Measurements from ENCODE around the gene TMEM234. TPM values are rescaled to one million over a fixed set of nuclear protein-coding genes. Genes with fewer than 3 reads are reported as not detected.
"Not testable (repeated sequence)": the region's sequence is repeated elsewhere in the genome, so short reads cannot be mapped to it uniquely, and the experiment has no call there.

The TMEM234 gene
- total and polyA plus RNA-seq, 2 experiments from 2014 or later, result 14.8 to 27.4 TPM

DNA sequence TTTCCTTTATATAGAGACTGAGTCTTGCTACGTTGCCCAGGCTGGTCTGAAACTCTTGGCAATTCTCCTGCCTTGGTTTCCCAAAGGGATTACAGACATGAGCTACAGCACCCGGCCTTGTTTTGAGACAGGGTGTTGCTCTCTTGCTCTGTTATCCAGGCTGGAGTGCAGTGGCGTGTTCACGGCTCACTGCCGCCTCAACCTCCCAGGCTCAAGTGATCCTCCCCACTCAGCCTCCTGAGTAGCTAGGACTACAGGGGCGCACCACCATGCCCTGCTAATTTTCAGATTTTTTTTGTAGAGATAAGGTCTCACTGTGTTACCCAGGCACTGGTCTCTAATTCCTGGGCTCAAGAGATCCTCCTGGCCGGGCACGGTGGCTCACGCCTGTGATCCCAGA lies 43.7 kb upstream of the TMEM234 start:
- Histone ChIP-seq H3K4me2 (no peak overlapping the region), H3K27ac (no peak overlapping the region), H3K79me2 (no peaks in the 10 kb centered on the region), H4K20me1 (ENCODE audit: insufficient read depth, poor library complexity, severe bottlenecking) (no peaks in the 10 kb centered on the region), H2AFZ (no peak overlapping the region), H3K4me3 (no peak overlapping the region), H3K4me1 (ENCODE audit: insufficient read depth) (no peaks in the 10 kb centered on the region), H3K27me3 (no peaks in the 10 kb centered on the region), H3K9me3 (ENCODE audit: low read depth) (no peaks in the 10 kb centered on the region), H3K36me3 (replicated peaks; ENCODE audit: insufficient read depth, low read depth) (no peaks in the 10 kb centered on the region), H3K9me2 (replicated peaks; ENCODE audit: insufficient read depth) (no peaks in the 10 kb centered on the region)
- no peak for TF ChIP-seq EZH2phosphoT487 (IDR thresholded peaks at IDR 0.05; ENCODE audit: low read depth, severe bottlenecking, unreplicated experiment)
- TF ChIP-seq, protein P1, sequence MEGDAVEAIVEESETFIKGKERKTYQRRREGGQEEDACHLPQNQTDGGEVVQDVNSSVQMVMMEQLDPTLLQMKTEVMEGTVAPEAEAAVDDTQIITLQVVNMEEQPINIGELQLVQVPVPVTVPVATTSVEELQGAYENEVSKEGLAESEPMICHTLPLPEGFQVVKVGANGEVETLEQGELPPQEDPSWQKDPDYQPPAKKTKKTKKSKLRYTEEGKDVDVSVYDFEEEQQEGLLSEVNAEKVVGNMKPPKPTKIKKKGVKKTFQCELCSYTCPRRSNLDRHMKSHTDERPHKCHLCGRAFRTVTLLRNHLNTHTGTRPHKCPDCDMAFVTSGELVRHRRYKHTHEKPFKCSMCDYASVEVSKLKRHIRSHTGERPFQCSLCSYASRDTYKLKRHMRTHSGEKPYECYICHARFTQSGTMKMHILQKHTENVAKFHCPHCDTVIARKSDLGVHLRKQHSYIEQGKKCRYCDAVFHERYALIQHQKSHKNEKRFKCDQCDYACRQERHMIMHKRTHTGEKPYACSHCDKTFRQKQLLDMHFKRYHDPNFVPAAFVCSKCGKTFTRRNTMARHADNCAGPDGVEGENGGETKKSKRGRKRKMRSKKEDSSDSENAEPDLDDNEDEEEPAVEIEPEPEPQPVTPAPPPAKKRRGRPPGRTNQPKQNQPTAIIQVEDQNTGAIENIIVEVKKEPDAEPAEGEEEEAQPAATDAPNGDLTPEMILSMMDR (IDR thresholded peaks at IDR 0.05; ENCODE audit: poor library complexity), result no peak
- TF ChIP-seq EZH2 (IDR thresholded peaks at IDR 0.05; ENCODE audit: borderline replicate concordance), result no peak
- no peak for DNase-seq (ENCODE audit: low spot score)
- WGBS (ENCODE audit: low lambda C conversion rate, missing lambda C conversion rate), result 98% methylated on average over 9 of the region's 9 CpGs

DNA sequence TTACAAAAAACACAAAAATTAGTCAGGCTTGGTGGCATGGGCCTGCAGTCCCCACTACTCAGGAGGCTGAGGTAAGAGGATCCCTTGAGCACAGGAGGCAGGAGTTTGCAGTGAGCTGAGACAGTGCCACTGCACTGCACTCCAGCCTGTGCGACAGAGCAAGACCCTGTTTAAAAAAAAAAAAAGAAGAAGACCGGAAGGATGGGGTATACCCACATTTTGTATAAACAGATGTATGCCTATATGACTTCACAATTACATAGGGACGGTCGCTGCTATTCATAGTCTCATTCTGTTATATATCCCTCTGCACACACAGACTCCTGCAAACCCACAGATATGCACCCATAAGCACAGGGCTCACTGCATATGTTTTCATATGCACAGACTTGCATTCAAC lies 41.6 kb upstream of the TMEM234 start:
- no peak overlapping the region for H3K27ac ChIP-seq
- H3K36me3 ChIP-seq (replicated peaks; ENCODE audit: insufficient read depth, low read depth), result no peaks in the 10 kb centered on the region
- no peaks in the 10 kb centered on the region for H3K27me3 ChIP-seq
- no peak overlapping the region for H3K4me3 ChIP-seq
- TF ChIP-seq EZH2 (IDR thresholded peaks at IDR 0.05; ENCODE audit: borderline replicate concordance) (no peak), EZH2phosphoT487 (IDR thresholded peaks at IDR 0.05; ENCODE audit: low read depth, severe bottlenecking, unreplicated experiment) (no peak)
- TF ChIP-seq, protein P1 (IDR thresholded peaks at IDR 0.05; ENCODE audit: poor library complexity), result no peak
- no peaks in the 10 kb centered on the region for H3K9me2 ChIP-seq (replicated peaks; ENCODE audit: insufficient read depth)
- DNase-seq (ENCODE audit: low spot score), result no peak
- no peak overlapping the region for H3K4me2 ChIP-seq
- H3K9me3 ChIP-seq (ENCODE audit: low read depth), result no peaks in the 10 kb centered on the region
- no peaks in the 10 kb centered on the region for H3K79me2 ChIP-seq
- H3K4me1 ChIP-seq (ENCODE audit: insufficient read depth), result no peaks in the 10 kb centered on the region
- H4K20me1 ChIP-seq (ENCODE audit: insufficient read depth, poor library complexity, severe bottlenecking), result no peaks in the 10 kb centered on the region
- WGBS (ENCODE audit: low lambda C conversion rate, missing lambda C conversion rate), result 93% methylated on average over 4 of the region's 4 CpGs
- H2AFZ ChIP-seq, result no peak overlapping the region

DNA sequence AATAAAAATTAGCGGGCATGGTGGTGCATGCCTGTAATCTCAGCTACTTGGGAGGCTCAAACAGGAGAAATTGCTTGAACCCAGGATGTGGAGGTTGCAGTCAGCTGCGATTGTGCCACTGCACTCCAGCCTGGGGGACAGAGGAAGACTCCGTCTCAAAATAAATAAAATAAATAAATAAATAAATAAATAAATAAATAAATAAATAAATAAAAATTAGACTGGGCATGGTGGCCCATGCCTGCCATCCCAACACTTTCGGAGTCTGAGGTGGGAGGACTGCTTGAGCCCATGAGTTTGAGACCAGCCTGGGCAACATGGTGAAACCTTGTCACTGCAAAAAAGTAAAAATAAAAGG lies 41.1 kb upstream of the TMEM234 start:
- H4K20me1 ChIP-seq (ENCODE audit: insufficient read depth, poor library complexity, severe bottlenecking); H3K4me1 ChIP-seq (ENCODE audit: insufficient read depth); DNase-seq (ENCODE audit: low spot score); H2AFZ ChIP-seq; H3K4me3 ChIP-seq; H3K27me3 ChIP-seq; H3K9me3 ChIP-seq (ENCODE audit: low read depth); H3K9me2 ChIP-seq (replicated peaks; ENCODE audit: insufficient read depth); H3K36me3 ChIP-seq (replicated peaks; ENCODE audit: insufficient read depth, low read depth); H3K4me2 ChIP-seq; H3K79me2 ChIP-seq; H3K27ac ChIP-seq: not testable (repeated sequence)
- 95% methylated on average over 4 of the region's 4 CpGs for WGBS (ENCODE audit: low lambda C conversion rate, missing lambda C conversion rate)

DNA sequence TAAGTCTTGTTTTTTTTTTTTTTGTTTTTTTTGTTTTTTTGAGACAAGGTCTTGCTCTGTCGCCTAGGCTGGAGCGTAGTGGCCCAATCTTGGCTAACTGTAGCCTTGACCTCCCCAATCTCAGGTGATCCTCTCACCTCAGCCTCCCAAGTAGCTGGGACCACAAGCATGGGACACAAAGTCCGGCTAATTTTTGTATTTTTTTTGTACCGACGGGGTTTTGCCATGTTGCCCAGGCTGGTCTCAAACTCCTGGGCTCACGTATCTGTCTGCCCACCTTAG lies 35.0 kb upstream of the TMEM234 start:
- H3K4me1 ChIP-seq (ENCODE audit: insufficient read depth), result no peaks in the 10 kb centered on the region
- no peaks in the 10 kb centered on the region for H3K9me3 ChIP-seq (ENCODE audit: low read depth)
- H4K20me1 ChIP-seq (ENCODE audit: insufficient read depth, poor library complexity, severe bottlenecking), result no peaks in the 10 kb centered on the region
- H2AFZ ChIP-seq, result no peak overlapping the region
- no peaks in the 10 kb centered on the region for H3K36me3 ChIP-seq (replicated peaks; ENCODE audit: insufficient read depth, low read depth)
- H3K4me3 ChIP-seq, result no peak overlapping the region
- TF ChIP-seq, protein P1 (IDR thresholded peaks at IDR 0.05; ENCODE audit: poor library complexity), result no peak
- TF ChIP-seq EZH2phosphoT487 (IDR thresholded peaks at IDR 0.05; ENCODE audit: low read depth, severe bottlenecking, unreplicated experiment) (no peak), EZH2 (IDR thresholded peaks at IDR 0.05; ENCODE audit: borderline replicate concordance) (no peak)
- DNase-seq (ENCODE audit: low spot score), result no peak
- H3K27ac ChIP-seq, result no peak overlapping the region
- H3K79me2 ChIP-seq, result no peaks in the 10 kb centered on the region
- H3K4me2 ChIP-seq, result no peak overlapping the region
- H3K27me3 ChIP-seq, result no peaks in the 10 kb centered on the region
- no peaks in the 10 kb centered on the region for H3K9me2 ChIP-seq (replicated peaks; ENCODE audit: insufficient read depth)
- WGBS (ENCODE audit: low lambda C conversion rate, missing lambda C conversion rate), result 88% methylated on average over 6 of the region's 6 CpGs

Data from hepatocyte (in vitro differentiated cells).